HG02798 (cell line): ENCODE data around the gene TRIOBP.

Source experiments
- ATAC-seq: cut with Tn5 transposase; IDR thresholded peaks from one replicate; pipeline ENCODE4 v1.9.1; 2021; ENCODE audit warnings: mild to moderate bottlenecking; ENCODE audit not compliant: unreplicated experiment, poor library complexity

Gene TRIOBP

GRCh38 chr22:37665487-37665886 lies 31.4 kb upstream of the TRIOBP start:
- no peak for ATAC-seq

- no peak for ATAC-seq
Observed at GRCh38 chr22:37669586-37669985, 27.3 kb upstream of the TRIOBP start.

GRCh38 chr22:37672206-37672919 lies 24.5 kb upstream of the TRIOBP start:
- ATAC-seq, result no peak

GRCh38 chr22:37672920-37673455 lies 23.9 kb upstream of the TRIOBP start:
- no peak for ATAC-seq

GRCh38 chr22:37674248-37674647 lies 22.6 kb upstream of the TRIOBP start:
- ATAC-seq, result no peak

- peak; percentile 49 for ATAC-seq
Observed at GRCh38 chr22:37674951-37675929, 21.6 kb upstream of the TRIOBP start, which contains the start of gene LGALS1. Gene LGALS1, plus strand, starts transcription at chr22:37675636. Its CDS starts 67 bp downstream, at chr22:37675703.

- peak; percentile 3 for ATAC-seq
Observed at GRCh38 chr22:37675930-37676735, 20.7 kb upstream of the TRIOBP start.

DNA sequence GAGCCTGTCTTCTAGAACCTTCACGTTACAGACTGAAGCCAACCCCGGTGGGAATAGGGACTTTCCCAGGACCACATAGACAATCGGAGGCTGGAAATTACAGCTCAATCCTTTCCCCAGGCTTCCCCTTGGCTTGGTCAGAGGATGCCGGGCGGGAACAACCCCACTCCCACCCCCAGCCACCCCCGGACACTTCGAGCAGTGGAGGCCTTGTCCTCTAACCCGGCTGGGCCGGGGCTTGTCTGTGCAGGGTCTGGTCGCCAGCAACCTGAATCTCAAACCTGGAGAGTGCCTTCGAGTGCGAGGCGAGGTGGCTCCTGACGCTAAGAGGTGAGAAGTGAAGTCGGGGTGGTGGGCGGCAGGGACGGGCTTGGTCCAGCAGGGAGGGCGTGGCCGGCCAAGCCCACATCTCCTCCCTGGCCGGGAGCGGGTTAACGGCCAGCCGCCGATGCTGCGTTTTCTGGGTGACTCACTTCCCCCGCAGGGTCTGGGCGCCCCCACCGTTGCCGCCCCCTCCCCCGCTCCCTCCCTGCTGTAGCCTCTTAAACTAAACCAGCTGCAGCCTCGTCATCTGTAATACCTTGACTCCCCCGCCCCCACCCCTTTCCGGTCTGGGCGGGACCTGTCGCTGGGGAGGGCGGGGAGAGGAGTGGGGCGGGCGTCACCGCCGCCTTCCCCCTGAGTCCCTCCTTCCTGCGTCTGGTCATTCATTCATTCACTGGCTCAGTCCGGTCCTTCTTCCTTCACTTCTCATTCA lies 19.9 kb upstream of the TRIOBP start:
- peak; percentile 61 for ATAC-seq

DNA sequence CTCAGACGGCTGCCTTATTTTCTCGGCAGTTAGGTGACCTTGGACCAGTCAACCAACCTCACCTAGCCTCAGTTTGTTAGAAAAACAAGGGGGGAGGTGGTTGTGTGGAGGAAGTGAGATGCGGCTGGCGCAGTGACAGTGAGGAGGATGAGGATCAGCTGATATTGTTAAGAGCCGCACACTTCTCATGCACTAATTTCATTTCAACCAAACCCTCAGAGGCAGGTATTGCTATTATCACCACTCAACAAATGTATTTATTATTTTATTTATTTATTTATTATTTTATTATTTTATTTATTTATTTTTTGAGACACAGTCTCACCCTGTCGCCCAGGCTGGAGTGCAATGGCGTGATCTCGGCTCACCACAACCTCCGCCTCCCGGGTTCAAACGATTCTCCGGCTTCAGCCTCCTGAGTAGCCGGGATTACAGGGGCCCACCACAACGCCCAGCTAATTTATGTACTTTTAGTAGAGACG lies 19.3 kb upstream of the TRIOBP start:
- no peak for ATAC-seq

DNA sequence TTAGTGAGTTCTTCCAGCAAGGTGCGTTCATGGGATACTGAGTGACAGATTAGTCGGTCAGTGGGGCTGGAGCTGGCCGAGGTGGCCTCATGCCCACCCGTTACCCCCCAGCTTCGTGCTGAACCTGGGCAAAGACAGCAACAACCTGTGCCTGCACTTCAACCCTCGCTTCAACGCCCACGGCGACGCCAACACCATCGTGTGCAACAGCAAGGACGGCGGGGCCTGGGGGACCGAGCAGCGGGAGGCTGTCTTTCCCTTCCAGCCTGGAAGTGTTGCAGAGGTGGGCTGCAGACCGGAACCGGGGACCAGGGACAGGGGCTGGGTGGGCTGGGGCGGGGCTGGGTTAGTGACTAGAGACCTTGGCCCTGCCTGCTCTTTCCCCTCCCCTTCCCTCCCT lies 18.5 kb upstream of the TRIOBP start:
- ATAC-seq, result no peak

GRCh38 chr22:37679670-37680069 lies 17.2 kb upstream of the TRIOBP start:
- no peak for ATAC-seq

DNA sequence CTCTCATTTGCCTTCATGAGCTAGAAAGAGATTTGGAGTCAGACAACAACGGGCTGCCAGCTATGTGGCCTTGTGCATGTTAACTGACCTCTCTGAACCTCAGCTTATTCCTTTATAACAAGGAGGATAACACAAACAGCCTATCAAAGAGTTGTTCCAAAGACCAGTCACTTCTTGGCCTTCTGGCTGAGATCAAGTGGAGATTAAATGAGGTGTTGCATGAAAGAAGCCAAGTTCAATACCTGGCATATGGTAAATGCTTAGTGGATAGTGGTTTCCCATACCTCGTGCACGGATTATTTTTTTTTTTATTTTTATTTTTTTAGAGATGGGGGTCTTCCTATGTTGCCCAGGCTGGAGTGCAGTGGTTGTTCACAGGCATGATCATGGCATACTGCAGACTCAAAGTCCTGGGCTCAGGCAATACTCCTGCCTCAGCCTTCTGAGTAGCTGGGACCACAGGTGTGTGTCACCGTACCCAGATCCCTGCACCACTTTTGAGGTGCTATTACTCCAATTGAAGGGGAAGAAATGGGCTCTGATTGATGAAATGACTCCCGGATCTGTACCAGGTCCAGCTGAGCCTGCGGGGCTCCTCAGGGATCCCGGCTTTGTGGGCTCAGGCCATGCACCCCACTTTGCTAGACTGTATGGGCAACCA lies 16.5 kb upstream of the TRIOBP start:
- ATAC-seq, result no peak

GRCh38 chr22:37681001-37681424 lies 15.8 kb upstream of the TRIOBP start:
- ATAC-seq, result no peak

DNA sequence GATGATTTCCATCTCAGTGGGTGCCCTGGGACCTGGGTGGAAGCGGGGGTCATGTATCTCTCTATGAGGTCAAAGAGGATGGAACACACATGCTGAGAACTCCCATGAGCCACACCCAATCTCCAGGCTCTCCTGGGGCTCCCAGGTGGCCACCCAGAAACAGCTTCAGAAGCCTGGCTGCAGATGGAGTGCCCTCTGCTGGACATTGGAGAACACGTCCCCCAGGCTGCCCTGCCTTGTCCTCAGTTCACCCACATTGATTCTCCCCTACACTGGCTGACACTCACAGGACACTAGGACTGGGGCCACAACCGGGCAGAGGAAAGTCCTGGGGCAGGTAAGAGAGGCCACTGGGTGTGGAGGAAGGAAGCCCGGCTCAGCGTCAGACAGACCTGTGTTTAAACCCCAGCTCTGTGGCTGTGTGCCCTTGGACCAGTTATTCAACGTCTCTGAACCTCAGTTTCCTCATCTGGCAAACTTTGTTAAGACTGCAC lies 15.2 kb upstream of the TRIOBP start:
- no peak for ATAC-seq

DNA sequence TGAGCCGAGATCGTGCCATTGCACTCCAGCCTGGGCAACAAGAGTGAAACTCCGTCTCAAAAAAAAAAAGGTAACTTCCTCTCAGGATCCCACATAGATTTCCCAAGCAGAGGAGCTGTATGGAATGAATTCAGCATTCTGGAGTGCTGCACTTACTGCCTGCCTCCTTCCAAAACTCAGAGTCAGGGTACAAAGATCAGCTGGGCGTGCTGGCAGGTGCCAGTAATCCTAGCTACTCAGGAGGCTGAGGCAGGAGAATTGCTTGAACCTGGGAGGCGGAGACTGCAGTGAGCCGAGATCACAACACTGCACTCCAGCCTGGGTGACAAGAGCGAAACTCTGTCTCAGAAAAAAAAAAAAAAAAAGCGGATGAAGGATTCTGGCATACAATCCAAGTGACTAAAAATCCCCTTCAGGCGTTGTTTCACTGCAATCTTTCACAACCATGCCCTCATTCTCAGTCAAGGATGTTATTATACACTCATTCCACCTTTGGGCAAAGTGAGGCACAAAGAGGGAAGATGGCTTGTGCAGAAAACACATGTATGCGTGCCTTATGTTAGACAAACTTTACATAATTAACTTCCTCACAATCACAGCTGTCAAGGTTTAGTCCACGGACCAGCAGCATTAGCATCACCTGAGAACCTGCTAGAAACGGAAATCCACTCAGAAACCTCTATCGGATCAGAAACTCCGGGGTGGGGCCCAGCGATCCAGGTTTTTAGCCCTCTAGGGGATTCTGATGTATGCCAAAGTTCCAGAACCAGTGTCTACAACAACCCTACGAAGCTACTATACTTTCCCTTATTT lies 11.8 kb upstream of the TRIOBP start:
- no peak for ATAC-seq

DNA sequence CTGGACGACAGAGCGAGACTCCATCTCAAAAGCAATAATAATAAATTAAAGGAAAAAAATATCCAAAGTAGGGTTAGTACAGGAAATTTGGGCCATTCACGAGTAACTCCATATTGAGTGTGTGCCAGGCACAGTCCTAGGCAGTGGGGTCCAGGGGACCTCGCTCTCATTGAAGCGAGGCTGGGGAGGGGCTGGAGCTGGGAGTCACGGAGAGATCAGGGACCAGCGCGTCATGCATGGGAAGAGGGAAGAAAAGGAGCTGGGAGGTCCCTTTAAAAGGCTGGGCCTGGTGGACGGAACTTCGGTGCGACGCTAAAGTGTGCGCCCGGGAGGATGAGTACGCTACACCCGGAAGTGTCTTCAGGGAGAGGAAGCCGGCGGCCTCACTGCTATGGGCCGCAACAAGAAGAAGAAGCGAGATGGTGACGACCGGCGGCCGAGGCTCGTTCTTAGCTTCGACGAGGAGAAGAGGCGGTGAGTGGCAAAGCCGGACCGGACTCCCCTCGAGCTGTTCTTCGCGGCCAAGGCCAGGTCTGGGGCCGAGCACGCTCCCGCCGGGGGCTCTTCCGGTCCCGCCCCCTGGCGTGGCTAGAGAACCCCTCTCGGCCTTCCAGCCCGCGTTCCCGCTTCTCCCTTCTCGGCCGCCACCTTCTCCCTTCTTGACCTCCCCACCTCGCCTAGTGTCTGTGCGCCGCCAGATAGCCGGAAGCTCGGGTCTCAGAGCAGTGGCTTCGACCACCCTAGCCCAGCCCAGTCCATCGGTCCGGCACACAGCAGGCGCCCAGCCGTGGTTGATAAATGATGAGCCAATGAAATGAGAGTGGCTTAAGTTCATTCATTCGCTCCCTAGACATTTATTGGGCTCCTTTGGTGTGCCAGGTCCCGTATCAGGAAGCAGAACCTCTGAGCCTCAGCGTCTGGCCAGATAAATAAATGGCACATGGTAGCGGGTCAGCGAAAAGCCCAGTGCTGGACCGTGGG lies 10.6 kb upstream of the TRIOBP start, which contains the start of gene NOL12:
Gene NOL12 (plus strand): TSS at position 342 of the 981 bp plus-strand sequence. CDS start 50 bp downstream, at position 392.
- ATAC-seq, result peak; percentile 84
